Measurements from ENCODE around the gene BRCA1.
"Not testable (repeated sequence)": the region's sequence is repeated elsewhere in the genome, so short reads cannot be mapped to it uniquely, and the experiment has no call there.

The BRCA1 gene

DNA sequence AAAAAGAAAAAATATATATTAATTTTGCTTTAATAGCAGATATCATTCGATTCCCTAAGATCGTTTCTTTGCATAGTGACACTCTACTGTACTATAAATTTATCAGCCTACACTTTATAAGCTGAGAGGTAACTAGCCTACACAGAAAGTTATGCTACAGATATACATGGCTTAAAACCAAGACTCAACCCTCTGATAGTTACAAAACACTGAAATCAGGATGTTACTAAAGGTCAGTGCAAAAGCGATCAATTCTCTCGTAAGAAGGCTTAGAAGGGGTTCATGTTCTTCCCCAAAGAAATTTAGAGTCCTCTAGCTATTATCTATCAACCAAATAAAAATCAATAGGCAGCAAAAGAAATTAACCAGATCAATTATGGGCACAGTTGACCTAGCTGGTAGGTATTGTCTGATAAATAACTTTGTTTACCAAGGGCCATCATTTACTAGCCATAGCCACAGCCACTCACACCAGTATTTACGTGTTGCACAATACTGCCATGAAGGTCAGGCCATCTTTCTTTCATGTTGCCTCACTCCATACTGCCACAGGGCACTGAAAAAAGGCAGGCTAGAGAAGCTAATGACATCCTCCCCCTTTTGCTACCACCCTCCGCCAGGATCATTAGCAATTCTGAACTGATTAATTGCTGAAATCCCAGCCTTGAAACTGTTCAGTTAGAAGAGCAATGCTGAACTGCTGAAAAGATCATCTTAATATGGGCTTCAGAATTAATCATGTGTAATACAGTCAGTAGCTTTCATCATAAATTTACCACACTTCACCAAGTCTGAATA lies 56.4 kb downstream of the BRCA1 start:
- no peak for FAIRE-seq

DNA sequence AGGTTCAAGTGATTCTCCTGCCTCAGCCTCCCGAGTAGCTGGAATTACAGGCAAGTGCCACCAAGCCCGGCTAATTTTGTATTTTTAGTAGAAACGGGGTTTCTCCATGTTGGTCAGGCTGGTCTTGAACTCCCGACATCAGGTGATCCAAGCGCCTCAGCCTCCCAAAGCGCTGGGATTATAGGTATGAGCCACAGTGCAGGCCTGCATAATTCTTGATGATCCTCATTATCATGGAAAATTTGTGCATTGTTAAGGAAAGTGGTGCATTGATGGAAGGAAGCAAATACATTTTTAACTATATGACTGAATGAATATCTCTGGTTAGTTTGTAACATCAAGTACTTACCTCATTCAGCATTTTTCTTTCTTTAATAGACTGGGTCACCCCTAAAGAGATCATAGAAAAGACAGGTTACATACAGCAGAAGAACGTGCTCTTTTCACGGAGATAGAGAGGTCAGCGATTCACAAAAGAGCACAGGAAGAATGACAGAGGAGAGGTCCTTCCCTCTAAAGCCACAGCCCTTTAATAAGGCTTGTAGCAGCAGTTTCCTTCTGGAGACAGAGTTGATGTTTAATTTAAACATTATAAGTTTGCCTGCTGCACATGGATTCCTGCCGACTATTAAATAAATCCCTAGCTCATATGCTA lies 62.1 kb downstream of the BRCA1 start:
- FAIRE-seq, result no peak

DNA sequence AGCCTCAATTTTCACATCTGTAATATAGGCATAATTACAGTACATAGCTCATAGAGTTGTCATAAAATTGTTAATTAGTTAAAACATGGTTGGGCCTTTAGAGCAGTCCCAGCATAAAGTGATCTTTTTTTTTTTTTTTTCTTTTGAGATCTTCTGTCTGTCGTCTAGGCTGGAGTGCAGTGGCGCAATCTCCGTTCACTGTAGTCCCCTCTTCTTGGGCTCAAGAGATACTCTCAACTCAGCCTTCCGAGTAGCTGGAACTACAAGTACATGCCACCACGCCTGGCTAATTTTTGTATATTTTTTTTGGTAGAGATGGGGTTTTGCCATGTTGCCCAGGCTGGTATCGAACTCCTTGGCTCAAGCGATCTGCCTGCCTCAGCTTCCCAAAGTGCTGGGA lies 69.1 kb downstream of the BRCA1 start:
- no peak for FAIRE-seq

DNA sequence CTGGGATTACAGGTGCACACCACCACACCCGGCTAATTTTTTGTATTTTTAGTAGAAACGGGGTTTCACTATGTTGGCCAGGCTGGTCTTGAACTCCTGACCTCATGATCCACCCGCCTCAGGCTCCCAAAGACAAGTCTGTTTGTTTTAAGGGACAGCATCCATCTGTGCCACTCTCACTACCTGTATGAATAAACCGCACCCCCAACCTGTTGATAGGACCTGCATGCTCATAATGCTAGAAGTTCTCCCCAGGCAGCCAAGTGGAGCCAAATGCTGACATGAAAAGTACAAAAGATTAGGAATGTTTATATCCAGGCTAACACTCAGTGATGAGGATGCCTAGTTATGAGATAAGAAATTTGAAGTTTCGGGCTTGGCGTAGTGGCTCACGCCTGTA lies 72.2 kb downstream of the BRCA1 start:
- not testable (repeated sequence) for FAIRE-seq

DNA sequence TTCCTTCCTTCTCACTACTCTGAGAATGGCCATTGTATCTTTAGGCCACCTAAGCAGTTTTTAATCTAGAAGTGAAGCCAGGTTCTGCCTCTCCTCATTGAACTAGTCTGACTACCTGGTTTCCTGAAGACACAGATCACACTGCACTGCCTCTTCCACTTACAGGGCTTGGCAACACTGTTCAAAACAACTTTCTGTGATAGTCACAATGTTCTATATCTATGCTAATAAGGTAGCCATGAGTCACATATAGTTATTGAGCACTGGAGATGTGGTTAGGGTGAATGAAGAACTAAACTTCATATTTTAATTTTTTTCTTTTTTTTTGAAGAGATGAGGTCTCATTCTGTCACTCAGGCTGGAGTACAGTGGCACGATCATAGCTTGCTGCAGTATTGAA lies 73.2 kb downstream of the BRCA1 start:
- no peak for FAIRE-seq

DNA sequence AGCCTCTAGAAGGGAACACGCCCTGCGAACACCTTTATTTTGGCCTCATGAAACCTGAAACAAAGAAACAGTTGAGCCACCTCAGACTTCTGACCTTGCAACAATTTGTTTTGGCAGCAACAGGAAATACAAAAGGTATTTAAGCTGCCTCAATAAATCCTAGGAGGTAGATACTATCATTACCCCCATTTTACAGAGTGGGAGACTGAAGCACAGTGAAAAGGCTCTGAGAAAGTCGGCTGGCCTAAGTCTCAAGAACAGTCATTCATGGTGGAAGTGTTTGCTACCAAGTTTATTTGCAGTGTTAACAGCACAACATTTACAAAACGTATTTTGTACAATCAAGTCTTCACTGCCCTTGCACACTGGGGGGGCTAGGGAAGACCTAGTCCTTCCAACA lies 81.1 kb downstream of the BRCA1 start:
- no peak for FAIRE-seq

DNA sequence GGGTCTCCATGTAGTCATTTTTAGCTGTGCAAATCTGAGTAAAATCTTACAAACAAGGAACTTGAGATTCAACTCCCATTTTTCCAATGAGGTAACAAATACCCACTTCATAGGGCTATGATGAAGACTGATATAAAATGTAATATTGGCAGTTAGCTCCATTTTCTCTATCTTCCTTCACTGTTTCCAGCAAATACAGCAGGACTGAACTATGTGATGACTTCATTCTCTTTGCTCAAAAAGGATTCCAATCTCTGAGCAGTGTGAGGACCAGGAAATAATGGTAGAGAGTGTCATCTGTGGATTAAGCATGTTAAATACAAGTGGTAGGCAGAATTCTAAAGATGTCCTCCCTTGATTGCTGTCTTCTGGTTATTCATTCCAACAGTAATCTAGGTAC lies 81.9 kb downstream of the BRCA1 start:
- FAIRE-seq, result no peak

DNA sequence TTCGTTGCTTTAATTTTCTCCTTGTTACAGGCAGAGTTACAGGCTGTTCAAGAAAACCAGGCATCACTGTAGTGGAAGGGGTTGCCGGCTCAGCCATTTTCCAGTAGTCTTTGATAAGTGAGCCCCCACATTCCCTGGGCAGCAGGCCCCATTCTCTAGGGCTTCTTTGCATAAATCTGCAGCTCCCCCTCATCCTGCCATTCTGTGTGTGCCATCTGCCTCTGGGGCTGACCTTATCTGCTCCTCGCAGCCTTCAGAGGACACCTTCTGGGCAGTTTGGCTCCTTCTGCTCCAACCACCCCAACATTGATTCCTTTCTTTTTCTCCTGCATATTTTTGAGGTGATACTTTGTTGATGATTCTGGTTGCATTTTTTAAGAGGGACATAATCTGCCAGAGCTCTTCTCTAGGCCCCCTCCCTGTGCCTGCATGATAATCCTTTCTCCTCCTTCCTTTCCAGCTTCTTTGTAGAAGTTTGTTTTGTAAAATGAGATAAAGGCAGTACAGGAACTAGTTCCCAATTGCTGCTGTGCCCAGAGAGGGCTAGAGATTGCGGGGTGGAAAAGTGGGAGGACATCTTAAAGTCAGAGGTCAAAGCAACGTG lies 83.0 kb downstream of the BRCA1 start:
- no peak for FAIRE-seq

DNA sequence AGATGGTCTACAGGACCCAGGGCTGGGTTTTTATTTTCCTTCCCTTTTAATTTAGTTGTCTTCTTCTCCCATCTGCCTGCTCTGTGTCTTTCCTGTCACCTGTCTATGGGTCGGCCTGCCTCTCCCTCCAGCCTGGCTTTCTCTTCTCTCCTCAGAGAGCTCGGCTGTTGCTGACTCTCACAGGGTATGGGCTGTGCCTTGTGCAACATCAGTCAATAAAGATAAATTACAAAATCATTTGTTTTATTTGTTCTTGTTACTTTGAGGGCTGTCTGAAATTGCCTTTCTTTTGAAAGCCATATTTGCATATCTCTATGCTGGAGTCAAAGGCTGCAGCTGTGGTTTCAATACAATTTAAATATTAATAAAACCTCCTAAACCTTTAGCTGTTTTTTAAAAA lies 84.5 kb downstream of the BRCA1 start:
- FAIRE-seq, result no peak

DNA sequence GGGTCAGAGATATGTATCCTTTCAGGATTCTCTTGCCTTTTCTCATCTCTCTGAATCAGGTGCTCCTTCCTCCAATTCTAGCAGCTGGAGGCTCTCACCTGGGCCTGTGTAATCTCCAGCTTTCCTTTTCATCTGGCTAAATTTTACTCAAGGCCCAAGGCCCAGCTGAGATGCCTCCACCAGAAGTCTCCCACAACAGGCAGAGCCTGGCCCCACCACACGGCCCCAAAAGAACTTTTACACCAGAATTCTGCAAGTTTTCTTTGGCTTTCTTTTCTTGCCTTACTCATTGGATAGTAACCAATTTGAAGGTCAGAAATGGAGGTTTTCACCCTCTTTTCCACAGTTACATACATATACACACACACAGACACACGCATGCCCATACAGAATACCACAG lies 85.5 kb downstream of the BRCA1 start:
- FAIRE-seq, result no peak

DNA sequence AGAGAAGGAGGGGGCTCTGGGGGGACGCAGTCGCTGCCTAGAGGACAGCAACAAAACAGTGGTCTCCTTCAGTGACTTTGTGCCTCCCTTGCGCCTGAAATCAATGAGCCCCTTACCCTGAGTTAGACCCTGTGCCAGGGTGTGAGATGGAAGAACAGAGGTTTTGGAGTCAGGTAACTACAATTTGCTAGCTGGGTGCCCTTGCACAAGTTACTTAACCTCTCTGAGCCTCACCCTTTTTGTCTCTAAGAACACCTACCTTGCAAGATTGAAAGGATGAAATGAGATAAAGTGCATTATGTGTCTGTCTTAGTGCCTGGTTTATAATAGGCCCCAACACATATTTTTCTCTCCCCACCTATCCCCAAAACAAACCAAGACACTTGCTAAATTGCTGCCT lies 90.3 kb downstream of the BRCA1 start:
- FAIRE-seq, result no peak

DNA sequence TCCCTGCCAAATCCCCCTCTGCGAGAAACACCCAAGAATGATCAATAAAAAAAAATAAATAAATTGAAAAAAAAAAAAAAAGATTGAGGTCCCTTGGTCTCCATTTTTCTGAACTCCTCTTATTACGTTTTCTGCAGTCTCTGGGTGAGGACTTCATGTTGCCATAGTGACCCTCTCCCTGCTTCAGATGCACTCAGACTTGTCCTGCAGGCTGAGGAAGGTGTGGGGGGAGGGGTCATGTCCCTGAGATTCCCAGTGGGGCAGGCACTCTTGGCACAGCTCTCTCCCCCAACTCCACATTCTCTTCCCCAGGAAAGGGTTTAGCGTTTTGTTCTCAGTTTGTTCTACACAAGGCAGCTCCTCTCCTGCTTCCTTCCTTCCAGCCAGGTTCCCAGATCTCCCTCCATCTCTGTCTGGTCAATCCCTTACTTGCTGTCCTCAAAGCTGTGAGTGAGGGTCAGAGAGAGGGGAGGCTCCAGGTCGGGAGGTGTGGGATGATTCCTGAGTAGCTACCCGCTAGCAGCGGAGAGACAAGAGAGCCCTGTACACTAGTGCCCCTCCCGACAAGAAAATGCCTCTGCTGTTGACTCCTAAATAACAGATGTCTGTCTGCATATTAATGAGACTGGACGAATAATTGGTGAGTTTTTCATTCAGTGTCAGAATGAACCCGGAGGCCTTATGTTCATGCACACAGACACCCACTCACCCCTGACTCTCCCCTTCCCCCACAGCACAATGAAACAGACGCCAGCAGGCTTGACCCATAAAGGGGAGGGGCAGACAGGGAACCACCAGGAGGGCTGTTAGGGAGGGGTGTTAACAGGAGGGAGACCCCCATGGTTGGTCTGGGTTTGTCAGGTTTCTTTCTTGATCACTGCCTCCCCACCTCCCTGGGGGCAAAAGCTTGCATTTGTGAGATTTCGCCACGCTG lies 90.9 kb downstream of the BRCA1 start:
- no peak for FAIRE-seq

DNA sequence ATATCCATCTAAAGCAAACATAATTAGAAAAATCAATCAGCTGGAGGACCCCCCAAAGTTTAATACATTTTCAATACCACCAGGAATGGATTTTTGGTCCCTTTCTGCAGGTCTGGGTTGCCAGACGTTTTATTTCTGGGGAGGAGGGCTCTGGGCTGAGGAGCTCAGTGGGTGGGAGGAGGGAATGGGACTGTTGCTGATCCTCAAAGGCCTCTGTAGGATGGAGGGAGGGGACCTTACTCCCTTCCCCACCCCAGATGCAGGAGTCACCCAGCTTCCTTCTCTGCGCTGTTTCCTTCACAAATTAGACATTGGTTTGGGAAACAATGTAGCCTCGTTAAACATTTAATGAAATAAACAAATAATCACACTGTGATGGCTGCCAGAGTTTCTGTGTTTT lies 93.5 kb downstream of the BRCA1 start:
- FAIRE-seq, result no peak

DNA sequence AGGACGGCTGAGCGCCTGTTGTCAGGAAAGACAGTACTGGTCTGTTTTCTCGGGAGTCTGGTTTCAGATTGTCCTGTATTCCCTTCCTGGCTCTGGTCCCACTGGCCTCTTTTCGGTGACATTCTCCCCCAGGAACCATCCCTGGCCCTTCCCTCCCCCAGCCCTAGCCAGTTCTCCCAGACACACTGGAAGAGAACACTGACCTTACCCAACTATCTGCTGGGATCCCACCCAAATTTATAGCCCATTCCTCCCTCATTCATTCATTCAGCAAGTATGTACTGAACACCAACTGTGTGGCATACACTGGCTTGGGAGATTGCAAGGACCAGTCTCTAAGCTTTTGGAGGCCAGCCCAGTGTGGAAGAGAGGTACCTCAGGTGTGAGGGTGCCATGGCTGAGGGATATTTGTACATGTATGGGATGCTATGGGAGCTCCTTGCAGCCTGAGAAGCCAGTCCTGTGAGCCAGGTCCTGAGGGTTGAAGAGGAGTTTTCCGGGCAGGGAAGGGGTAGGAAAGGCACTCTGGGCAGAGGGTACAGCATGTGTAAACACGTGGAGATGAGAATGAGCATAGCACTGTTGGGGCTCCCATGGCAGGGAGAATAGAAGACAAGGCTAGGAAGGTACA lies 94.9 kb downstream of the BRCA1 start:
- FAIRE-seq, result no peak

DNA sequence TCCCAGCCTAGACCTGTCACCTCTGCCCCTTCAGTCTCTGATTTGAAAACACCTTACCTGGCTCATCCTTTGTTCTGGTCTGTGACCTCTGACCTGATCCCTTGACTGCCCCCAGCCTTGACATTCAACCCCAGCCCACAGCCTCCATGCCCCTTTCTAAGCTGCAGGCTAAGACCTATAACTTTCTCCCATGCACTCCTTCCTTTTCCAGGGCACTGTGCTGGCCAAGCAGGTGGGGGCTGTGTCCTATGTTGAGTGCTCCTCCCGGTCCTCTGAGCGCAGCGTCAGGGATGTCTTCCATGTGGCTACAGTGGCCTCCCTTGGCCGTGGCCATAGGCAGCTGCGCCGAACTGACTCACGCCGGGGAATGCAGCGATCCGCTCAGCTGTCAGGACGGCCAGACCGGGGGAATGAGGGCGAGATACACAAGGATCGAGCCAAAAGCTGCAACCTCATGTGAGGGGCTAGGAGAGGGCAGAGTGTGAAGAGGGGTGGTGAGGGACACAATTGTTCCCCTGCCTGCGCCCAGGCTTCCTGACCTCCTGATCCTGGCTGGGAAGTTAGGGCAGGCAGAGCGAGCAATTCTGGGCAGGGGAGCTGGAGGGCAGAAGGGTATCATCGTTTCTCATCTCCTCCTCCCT lies 96.8 kb downstream of the BRCA1 start:
- no peak for FAIRE-seq

DNA sequence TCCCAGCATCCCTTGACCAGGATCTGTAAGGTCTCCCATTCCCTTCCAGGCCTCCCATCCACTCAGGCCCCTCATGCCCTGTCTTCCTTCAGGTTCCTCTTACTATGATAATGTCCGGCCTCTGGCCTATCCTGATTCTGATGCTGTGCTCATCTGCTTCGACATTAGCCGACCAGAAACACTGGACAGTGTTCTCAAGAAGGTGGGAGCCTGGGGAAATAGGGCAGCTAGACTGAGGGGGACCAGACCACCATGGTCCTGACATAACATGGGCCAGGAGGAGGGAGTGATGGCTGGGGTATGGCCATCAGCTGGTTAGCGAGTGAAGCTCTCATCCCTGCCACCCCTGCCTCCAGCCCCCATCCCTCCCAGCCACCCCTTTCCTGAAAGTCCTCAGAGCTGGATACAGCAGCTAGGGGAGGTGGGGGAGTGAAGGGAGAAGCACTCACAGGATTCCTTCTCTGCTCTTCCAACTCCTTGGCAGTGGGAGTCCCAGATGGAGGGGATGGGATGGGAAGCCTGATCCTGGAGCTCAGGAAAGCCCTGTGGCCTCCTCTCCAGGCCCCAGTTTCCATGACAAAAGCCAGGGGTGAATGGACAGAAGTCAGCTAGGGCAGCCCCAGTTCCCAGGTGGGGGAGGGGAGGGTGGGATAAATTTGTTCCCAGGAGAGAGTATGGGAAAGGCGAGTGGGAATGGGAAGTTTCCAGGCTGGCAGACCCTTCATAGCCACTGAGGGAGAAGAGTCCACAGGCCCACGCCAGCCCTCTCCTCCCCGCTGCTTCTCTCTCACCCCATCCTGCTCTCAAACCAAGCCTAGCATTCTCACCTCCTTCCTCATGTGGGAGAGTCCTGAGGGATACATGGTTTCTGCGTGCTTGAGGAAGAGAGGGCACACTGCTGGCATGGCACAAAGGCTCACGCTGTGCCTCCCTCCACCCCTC lies 97.8 kb downstream of the BRCA1 start:
- no peak for FAIRE-seq

DNA sequence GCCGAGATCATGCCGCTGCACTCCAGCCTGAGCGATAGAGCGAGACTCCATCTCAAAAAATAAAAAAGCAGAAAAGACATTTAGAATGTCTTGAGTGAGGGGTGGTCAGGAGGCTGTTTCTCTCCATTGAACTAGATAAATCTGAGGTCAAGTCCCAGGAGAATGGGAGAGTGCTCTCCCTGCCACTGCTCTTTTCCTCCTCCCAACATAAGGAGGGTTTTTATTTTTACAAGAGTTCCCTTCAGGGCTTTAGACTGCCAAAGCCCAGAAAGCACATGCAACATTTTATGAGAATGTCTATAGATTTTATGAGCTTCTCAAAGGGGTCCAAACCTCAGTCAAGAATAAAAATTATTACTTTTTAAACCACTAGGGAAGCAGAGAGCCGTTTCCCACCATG lies 98.6 kb downstream of the BRCA1 start:
- no peak for FAIRE-seq

DNA sequence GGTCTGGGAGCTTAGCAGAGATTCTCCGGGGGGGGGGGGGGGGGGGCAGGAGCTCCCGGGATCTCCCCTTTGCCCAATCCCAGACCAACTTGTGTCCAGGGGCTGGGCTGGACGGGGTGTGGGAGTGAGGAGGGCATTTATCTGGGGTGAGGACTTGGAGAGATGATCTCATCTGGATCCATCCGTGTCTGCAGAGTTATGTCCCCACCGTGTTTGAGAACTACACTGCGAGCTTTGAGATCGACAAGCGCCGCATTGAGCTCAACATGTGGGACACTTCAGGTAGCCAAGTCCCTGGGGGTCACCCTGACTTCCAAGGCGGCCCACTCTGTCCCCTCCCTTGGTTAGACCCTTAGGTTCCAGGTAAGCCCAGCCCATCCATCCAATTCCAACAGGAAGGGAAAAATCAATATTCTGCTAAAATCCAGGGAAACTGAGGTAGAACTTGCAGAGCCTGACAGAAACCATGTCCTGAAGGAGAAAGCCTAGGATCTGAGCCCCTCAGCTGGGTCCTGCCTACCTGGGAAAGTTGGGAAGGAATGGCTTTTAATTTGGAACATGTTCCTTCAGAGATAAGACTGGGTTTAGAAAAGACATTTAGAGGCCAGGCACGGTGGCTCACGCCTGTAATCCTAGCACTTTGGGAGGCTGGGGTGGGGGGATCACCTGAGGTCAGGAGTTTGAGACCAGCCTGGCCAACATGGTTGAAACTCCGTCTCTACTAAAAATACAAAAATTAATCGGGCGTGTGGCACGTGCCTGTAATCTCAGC lies 99.2 kb downstream of the BRCA1 start:
- no peak for FAIRE-seq

DNA sequence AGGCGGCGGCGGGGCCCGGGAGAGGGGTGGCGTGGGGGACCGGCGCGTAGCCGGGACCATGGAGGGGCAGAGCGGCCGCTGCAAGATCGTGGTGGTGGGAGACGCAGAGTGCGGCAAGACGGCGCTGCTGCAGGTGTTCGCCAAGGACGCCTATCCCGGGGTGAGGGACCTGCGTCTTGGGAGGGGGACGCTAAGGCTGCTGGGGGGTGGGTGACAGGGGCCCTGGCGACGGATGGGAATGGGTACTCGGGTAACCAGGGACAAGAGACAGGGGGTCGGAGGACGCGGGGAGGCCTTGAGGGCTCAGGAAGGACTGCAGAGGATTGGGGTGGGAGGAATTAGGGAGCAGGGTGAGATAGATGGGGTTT lies 99.9 kb downstream of the BRCA1 start:
- FAIRE-seq, result no peak

Data from TTC549 (cell line).